ENCODE results near the gene TM9SF1. TPM values are rescaled to one million over a fixed set of nuclear protein-coding genes. Genes with fewer than 3 reads are reported as not detected.

The TM9SF1 gene
- polyA plus RNA-seq, 2 of the 4 experiments (the other 2 are of a cell fraction), result 48.0 to 62.2 TPM

- no peak for TF ChIP-seq REST (IDR thresholded peaks at IDR 0.05)
- TF ChIP-seq ZSCAN20 (CRISPR knock-in tag; IDR thresholded peaks at IDR 0.05), result no peak
- TF ChIP-seq FOSL2 (IDR thresholded peaks at IDR 0.05), result no peak
- no peak for TF ChIP-seq FOSL2 (CRISPR knock-in tag; IDR thresholded peaks at IDR 0.05)
- TF ChIP-seq BCL3 (IDR thresholded peaks at IDR 0.05), result no peak
- no peak for TF ChIP-seq NPAS2 (CRISPR knock-in tag; IDR thresholded peaks at IDR 0.05; ENCODE audit: borderline replicate concordance)
- TF ChIP-seq NFE2L2 (conservative IDR thresholded peaks at IDR 0.05; ENCODE audit: low read length), result no peak
These were observed 18.6 kb downstream of the TM9SF1 start (continued) for GRCh38 chr14:24176599-24176998.

- H3K4me2 ChIP-seq, result no peak overlapping the region
- ChIA-PET CTCF (interaction anchor here (0.7 to 2.2 kb wide), 5 partner anchors 9 to 43 kb away, joined by 3 to 10 read pairs (median 3); partner anchors contain the start of gene IRF9), POLR2A (interaction anchor here (1.6 kb wide), 1 partner anchor 12 kb away, joined by 4 read pairs; the partner anchor contains the start of gene IRF9)
- DNase-seq (ENCODE audit: low read depth in 1 of 2, low spot score in 1 of 2) (no peak), FAIRE-seq (no peak), ATAC-seq (peak in 1 of 2 experiments; percentile 19; a peak in 2 of 6 replicates)
- TF ChIP-seq ZSCAN20 (CRISPR knock-in tag; IDR thresholded peaks at IDR 0.05) (no peak), JUN (IDR thresholded peaks at IDR 0.05) (no peak), CBX2 (IDR thresholded peaks at IDR 0.05; ENCODE audit: borderline replicate concordance, low read depth) (no peak), RFX5 (IDR thresholded peaks at IDR 0.05) (no peak), CTCF (IDR thresholded peaks at IDR 0.05) (no peak), HMGXB4 (CRISPR knock-in tag; IDR thresholded peaks at IDR 0.05; ENCODE audit: borderline replicate concordance) (no peak), ATOH8 (CRISPR knock-in tag; IDR thresholded peaks at IDR 0.05; ENCODE audit: low read depth) (no peak), EHF (CRISPR knock-in tag; IDR thresholded peaks at IDR 0.05) (no peak)
- no peak overlapping the region for H3K27ac ChIP-seq
- H3K4me1 ChIP-seq, result no peaks in the 10 kb centered on the region
- WGBS (ENCODE audit: missing lambda C conversion rate), result 89% methylated on average over 20 of the region's 20 CpGs
- H3K9me3 ChIP-seq, result no peaks in the 10 kb centered on the region
- no peak overlapping the region for H3K4me3 ChIP-seq
These were observed 22.4 kb downstream of the TM9SF1 start for GRCh38 chr14:24172871-24173281.
